A549 (cell line): ENCODE data around the gene COL12A1. TPM values are rescaled to one million over a fixed set of nuclear protein-coding genes. Genes with fewer than 3 reads are reported as not detected.
A peak's percentile ranks its signal among the peaks of the same experiment; 100 is the strongest.

Experiments used
- ATAC-seq, 2 experiments: fragments of 200-7000 bp in 1 of 2; fragments of >200 bp in 1 of 2; cut with Nextera tagmentation in 1 of 2; cut with Tn5 transposase in 1 of 2; 3 replicates each; pipeline versions ENCODE4 v1.8.0 to v1.9.1; 2018 to 2020; ENCODE audit warnings: mild to moderate bottlenecking in 1 of 2, moderate library complexity in 1 of 2
- CTCF ChIA-PET: fragments of 300-600 bp; sonication (Branson Sonifier 250); formaldehyde crosslinking; extraction: SDS; loops from one replicate; lab custom pipeline; 2021; ENCODE audit warnings: antibody characterized with exemption, inconsistent platforms; lab: Yijun Ruan, JAX
- POLR2A ChIA-PET: fragments of 350-600 bp; formaldehyde crosslinking; extraction: SDS; loops from one replicate; lab custom pipeline; 2021; ENCODE audit warnings: antibody characterized with exemption, inconsistent platforms; lab: Yijun Ruan, JAX
- DNase-seq, 2 experiments: peaks; one replicate each; pipeline versions ENCODE4 v3.0.0 to v3.0.0-alpha.2; 2011 to 2016; ENCODE audit warnings: low read depth in 1 of 2, low spot score in 1 of 2
- FAIRE-seq: peaks from 2 replicates; lab custom pipeline; 2011; peaks lifted over from hg19 to GRCh38; lab: Jason Lieb, UNC
- H3K27ac ChIP-seq, 2 experiments: fragments of >200 bp; sonication (Bioruptor Twin); formaldehyde crosslinking; 3 replicates each; pipeline ENCODE4 v1.5.1; 2016 to 2017
- H3K4me1 ChIP-seq: fragments of >200 bp; sonication (Bioruptor Twin); formaldehyde crosslinking; 3 replicates; pipeline ENCODE4 v1.6.1; 2016
- H3K4me2 ChIP-seq: fragments of >200 bp; sonication (Bioruptor Twin); formaldehyde crosslinking; 3 replicates; pipeline ENCODE4 v1.6.1; 2016
- H3K4me3 ChIP-seq: fragments of >200 bp; sonication (Bioruptor Twin); formaldehyde crosslinking; 3 replicates; pipeline ENCODE4 v1.5.1; 2016
- H3K9me3 ChIP-seq: fragments of >200 bp; sonication (Bioruptor Twin); formaldehyde crosslinking; 3 replicates; pipeline ENCODE4 v1.6.1; 2016
- BHLHE40 ChIP-seq: IDR thresholded peaks from 2 replicates; pipeline ENCODE4 v1.6.1; 2012; ENCODE audit warnings: low read depth, low read length, inconsistent platforms
- CEBPB ChIP-seq, 2 experiments: fragments of >200 bp in 1 of 2; sonication (Bioruptor Twin) in 1 of 2; formaldehyde crosslinking in 1 of 2; IDR thresholded peaks; 2 replicates each; pipeline ENCODE4 v1.6.1; 2012 to 2016
- CHD4 ChIP-seq: fragments of 200-600 bp; sonication (generic); IDR thresholded peaks from 2 replicates; pipeline ENCODE4 v1.6.1; 2016; ENCODE audit warnings: antibody characterized with exemption, mild to moderate bottlenecking, borderline replicate concordance
- ESRRA ChIP-seq: fragments of 150-350 bp; IDR thresholded peaks from 2 replicates; pipeline ENCODE4 v1.6.1; 2014; ENCODE audit warnings: mild to moderate bottlenecking, low read length, borderline replicate concordance
- FOSB ChIP-seq: fragments of 250-450 bp; sonication (Bioruptor Pico); IDR thresholded peaks from 2 replicates; pipeline ENCODE4 v1.5.0; 2020; ENCODE audit warnings: mild to moderate bottlenecking, moderate library complexity
- GATA3 ChIP-seq: IDR thresholded peaks from 2 replicates; pipeline ENCODE4 v1.6.1; 2012; ENCODE audit warnings: borderline replicate concordance
- HOXB5 ChIP-seq: fragments of 250-450 bp; sonication (Bioruptor Pico); IDR thresholded peaks from 2 replicates; pipeline ENCODE4 v1.5.0; 2020; ENCODE audit warnings: mild to moderate bottlenecking, moderate library complexity
- JUN ChIP-seq, 2 experiments: fragments of >200 bp; sonication (Bioruptor Twin); formaldehyde crosslinking; IDR thresholded peaks; 2 replicates in 1 of 2; 3 replicates in 1 of 2; pipeline ENCODE4 v1.6.1; 2016 to 2017
- JUNB ChIP-seq: fragments of >200 bp; sonication (Bioruptor Twin); formaldehyde crosslinking; IDR thresholded peaks from 2 replicates; pipeline ENCODE4 v1.6.1; 2016
- KDM1A ChIP-seq: fragments of 200-600 bp; sonication (generic); IDR thresholded peaks from 2 replicates; pipeline ENCODE4 v1.6.1; 2016; ENCODE audit warnings: low read depth, mild to moderate bottlenecking
- MAFK ChIP-seq: fragments of 450-650 bp; IDR thresholded peaks from 2 replicates; pipeline ENCODE4 v1.6.1; 2014; ENCODE audit not compliant: partially characterized antibody
- MAZ ChIP-seq: fragments of 150-350 bp; IDR thresholded peaks from 2 replicates; pipeline ENCODE4 v1.6.1; 2014; ENCODE audit warnings: antibody characterized with exemption, low read depth, low read length, borderline replicate concordance
- MYC ChIP-seq: IDR thresholded peaks from 2 replicates; pipeline ENCODE4 v1.6.1; 2012; ENCODE audit warnings: mild to moderate bottlenecking, inconsistent platforms, low read length, improper control_type of control experiment, borderline replicate concordance
- NR3C1 ChIP-seq: fragments of >200 bp; sonication (Bioruptor Twin); formaldehyde crosslinking; IDR thresholded peaks from 3 replicates; pipeline ENCODE4 v1.6.1; 2017
- PHF8 ChIP-seq: fragments of 200-600 bp; sonication (generic); IDR thresholded peaks from 2 replicates; pipeline ENCODE4 v1.6.1; 2016; ENCODE audit warnings: low read depth, mild to moderate bottlenecking, antibody characterized with exemption, moderate library complexity, borderline replicate concordance
- POLR2A ChIP-seq: IDR thresholded peaks from 2 replicates; pipeline ENCODE4 v1.6.1; 2012; ENCODE audit warnings: mild to moderate bottlenecking, low read length
- POLR2AphosphoS2 ChIP-seq: conservative IDR thresholded peaks from 2 replicates; pipeline ENCODE4 v1.6.1; 2012; ENCODE audit warnings: low read length, improper control_type of control experiment, inconsistent platforms
- RARB ChIP-seq: fragments of 250-450 bp; sonication (Bioruptor Pico); IDR thresholded peaks from 2 replicates; pipeline ENCODE4 v1.8.0; 2021; ENCODE audit warnings: mild to moderate bottlenecking, moderate library complexity
- RCOR1 ChIP-seq: fragments of 150-350 bp; IDR thresholded peaks from 2 replicates; pipeline ENCODE4 v1.6.1; 2014; ENCODE audit warnings: antibody characterized with exemption, low read length, low read depth
- RFX5 ChIP-seq: fragments of 450-650 bp; IDR thresholded peaks from 2 replicates; pipeline ENCODE4 v1.7.1; 2014; ENCODE audit warnings: antibody characterized with exemption, mild to moderate bottlenecking, moderate library complexity
- SREBF2 ChIP-seq: fragments of 450-650 bp; IDR thresholded peaks from 2 replicates; pipeline ENCODE4 v1.6.1; 2014; ENCODE audit warnings: mild to moderate bottlenecking, moderate library complexity
- TFCP2L1 ChIP-seq: fragments of 250-450 bp; sonication (Bioruptor Pico); IDR thresholded peaks from 2 replicates; pipeline ENCODE4 v1.5.0; 2021; ENCODE audit warnings: mild to moderate bottlenecking
- ZC3H11A ChIP-seq: fragments of 450-650 bp; IDR thresholded peaks from 2 replicates; pipeline ENCODE4 v1.6.1; 2014; ENCODE audit warnings: antibody characterized with exemption, mild to moderate bottlenecking
- ZNF302 ChIP-seq: fragments of 250-450 bp; sonication (Bioruptor Pico); IDR thresholded peaks from 2 replicates; pipeline ENCODE4 v1.9.0; 2021; ENCODE audit warnings: inconsistent platforms, mild to moderate bottlenecking, moderate library complexity
- ZSCAN20 ChIP-seq: fragments of 250-450 bp; sonication (Bioruptor Pico); IDR thresholded peaks from 2 replicates; pipeline ENCODE4 v1.8.0; 2022; ENCODE audit warnings: mild to moderate bottlenecking, moderate library complexity
- WGBS: methylation state at CpG from one replicate; pipeline ENCODE4 v1.1.6; 2017; ENCODE audit errors: missing lambda C conversion rate; 5-methylcytosine and 5-hydroxymethylcytosine counted together
- polyA plus RNA-seq, 4 experiments: library from polyadenylated mRNA; depleted of rRNA in 3 of 4; stranded (reverse); fragments of >200 nt; fragmentation: RNase III in 1 of 4; extraction: RNeasy Plus Mini Kit Qiagen cat#74134 plus additional on column Dnase treatment in 1 of 4; gene quantifications; 2 replicates in 3 of 4; 3 replicates in 1 of 4; pipeline ENCODE4 v1.2.3, GENCODE V29; 2011 to 2017
- TF ChIP-seq, protein P1 (sequence below): fragments of 200-600 bp; sonication (generic); IDR thresholded peaks from 2 replicates; pipeline ENCODE4 v1.6.1; 2016; ENCODE audit warnings: antibody characterized with exemption, mild to moderate bottlenecking, moderate library complexity
- TF ChIP-seq, protein P2 (sequence below): fragments of >200 bp; sonication (Bioruptor Twin); formaldehyde crosslinking; IDR thresholded peaks from 3 replicates; pipeline ENCODE4 v1.6.1; 2016
- TF ChIP-seq, protein P3 (sequence below): fragments of 150-350 bp; IDR thresholded peaks from 2 replicates; pipeline ENCODE4 v1.6.1; 2014; ENCODE audit warnings: low read depth, mild to moderate bottlenecking, low read length
- TF ChIP-seq, protein P4 (sequence below): IDR thresholded peaks from 2 replicates; pipeline ENCODE4 v1.6.1; 2012; ENCODE audit warnings: low read depth, borderline replicate concordance

Gene COL12A1
- polyA plus RNA-seq, 2 of the 4 experiments (the other 2 are of a cell fraction): 6.3 to 11.2 TPM

DNA sequence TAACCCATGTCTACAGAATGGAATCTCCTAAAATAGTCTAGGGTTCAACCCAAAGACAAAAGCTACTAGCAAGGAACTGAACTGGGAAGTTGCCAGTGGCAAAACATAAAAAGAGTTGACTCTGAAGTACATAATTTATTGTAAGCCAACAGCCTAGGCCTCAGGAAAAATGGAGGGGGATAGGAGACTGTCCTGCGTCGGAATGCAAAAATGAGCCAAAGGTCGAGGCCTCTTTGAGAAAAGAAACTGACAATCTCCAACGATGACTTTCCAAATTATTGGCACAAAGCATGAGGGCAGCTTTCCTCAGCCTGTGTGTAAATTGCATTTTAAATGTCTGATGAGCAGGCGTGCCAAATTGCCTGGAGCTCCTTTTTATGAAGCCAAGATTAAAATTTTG, 2.1 kb downstream of the COL12A1 start:
- Histone ChIP-seq H3K4me2 (peak overlapping the region; percentile 96), H3K27ac (peak overlapping the region; percentile 29 to 64; a peak in 3 of 6 replicates), H3K9me3 (no peaks in the 10 kb centered on the region), H3K4me1 (peaks cover 8% of the 10 kb centered on the region; the same call in 2 of the 3 replicates), H3K4me3 (peak overlapping the region; percentile 56; the same call in 2 of the 3 replicates)
- no peak for ATAC-seq
- POLR2A ChIA-PET: interaction anchor here (0.5 to 2.0 kb wide), 2 partner anchors 536 to 795 kb away, joined by 4 to 5 read pairs; no protein-coding TSS in a partner anchor
- WGBS: 43% methylated on average over 5 of the region's 5 CpGs
- CTCF ChIA-PET: interaction anchor here (0.7 to 10.4 kb wide), 20 partner anchors 10 to 1348 kb away, joined by 3 to 84 read pairs (median 4); no protein-coding TSS in a partner anchor
- TF ChIP-seq SREBF2 (no peak), FOSB (no peak), MAFK (no peak), GATA3 (no peak), RCOR1 (no peak), RARB (CRISPR knock-in tag) (no peak), TFCP2L1 (CRISPR knock-in tag) (no peak), MYC (no peak), JUN (IDR thresholded peaks at IDR 0.05) (no peak), HOXB5 (CRISPR knock-in tag) (no peak), PHF8 (no peak), ZSCAN20 (no peak), JUNB (no peak), MAZ (no peak), ESRRA (no peak), POLR2AphosphoS2 (no peak)
- TF ChIP-seq, protein P1, sequence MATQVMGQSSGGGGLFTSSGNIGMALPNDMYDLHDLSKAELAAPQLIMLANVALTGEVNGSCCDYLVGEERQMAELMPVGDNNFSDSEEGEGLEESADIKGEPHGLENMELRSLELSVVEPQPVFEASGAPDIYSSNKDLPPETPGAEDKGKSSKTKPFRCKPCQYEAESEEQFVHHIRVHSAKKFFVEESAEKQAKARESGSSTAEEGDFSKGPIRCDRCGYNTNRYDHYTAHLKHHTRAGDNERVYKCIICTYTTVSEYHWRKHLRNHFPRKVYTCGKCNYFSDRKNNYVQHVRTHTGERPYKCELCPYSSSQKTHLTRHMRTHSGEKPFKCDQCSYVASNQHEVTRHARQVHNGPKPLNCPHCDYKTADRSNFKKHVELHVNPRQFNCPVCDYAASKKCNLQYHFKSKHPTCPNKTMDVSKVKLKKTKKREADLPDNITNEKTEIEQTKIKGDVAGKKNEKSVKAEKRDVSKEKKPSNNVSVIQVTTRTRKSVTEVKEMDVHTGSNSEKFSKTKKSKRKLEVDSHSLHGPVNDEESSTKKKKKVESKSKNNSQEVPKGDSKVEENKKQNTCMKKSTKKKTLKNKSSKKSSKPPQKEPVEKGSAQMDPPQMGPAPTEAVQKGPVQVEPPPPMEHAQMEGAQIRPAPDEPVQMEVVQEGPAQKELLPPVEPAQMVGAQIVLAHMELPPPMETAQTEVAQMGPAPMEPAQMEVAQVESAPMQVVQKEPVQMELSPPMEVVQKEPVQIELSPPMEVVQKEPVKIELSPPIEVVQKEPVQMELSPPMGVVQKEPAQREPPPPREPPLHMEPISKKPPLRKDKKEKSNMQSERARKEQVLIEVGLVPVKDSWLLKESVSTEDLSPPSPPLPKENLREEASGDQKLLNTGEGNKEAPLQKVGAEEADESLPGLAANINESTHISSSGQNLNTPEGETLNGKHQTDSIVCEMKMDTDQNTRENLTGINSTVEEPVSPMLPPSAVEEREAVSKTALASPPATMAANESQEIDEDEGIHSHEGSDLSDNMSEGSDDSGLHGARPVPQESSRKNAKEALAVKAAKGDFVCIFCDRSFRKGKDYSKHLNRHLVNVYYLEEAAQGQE: no peak
- TF ChIP-seq, protein P2, sequence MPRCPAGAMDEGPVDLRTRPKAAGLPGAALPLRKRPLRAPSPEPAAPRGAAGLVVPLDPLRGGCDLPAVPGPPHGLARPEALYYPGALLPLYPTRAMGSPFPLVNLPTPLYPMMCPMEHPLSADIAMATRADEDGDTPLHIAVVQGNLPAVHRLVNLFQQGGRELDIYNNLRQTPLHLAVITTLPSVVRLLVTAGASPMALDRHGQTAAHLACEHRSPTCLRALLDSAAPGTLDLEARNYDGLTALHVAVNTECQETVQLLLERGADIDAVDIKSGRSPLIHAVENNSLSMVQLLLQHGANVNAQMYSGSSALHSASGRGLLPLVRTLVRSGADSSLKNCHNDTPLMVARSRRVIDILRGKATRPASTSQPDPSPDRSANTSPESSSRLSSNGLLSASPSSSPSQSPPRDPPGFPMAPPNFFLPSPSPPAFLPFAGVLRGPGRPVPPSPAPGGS: no peak
- TF ChIP-seq, protein P3, sequence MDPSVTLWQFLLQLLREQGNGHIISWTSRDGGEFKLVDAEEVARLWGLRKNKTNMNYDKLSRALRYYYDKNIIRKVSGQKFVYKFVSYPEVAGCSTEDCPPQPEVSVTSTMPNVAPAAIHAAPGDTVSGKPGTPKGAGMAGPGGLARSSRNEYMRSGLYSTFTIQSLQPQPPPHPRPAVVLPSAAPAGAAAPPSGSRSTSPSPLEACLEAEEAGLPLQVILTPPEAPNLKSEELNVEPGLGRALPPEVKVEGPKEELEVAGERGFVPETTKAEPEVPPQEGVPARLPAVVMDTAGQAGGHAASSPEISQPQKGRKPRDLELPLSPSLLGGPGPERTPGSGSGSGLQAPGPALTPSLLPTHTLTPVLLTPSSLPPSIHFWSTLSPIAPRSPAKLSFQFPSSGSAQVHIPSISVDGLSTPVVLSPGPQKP: no peak
- no peak for DNase-seq
- no peak for FAIRE-seq

DNA sequence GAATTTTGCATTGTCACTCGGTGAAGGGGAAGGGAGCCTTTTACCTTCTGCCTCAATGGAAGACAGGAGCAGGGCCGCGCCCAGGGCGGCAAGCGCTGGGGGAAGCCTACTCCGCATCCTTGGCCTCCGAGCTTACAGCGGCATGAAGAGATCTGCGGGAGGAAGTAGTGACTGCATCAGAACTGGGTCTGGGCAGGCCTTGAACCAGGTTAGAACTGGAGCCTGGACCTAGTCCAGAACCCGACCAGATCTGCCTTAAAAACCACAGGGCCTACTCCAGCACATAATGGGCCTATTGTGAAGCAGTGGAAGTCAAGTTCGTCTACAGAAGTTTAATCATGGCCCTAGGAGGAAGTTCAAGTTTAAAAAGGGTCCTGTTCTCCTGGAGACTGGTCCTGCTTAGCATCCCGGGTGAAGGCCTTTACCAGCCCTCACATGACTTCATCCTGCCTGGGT, 3.1 kb downstream of the COL12A1 start:
- TF ChIP-seq RCOR1: no peak
- no peak for TF ChIP-seq CHD4
- no peak for TF ChIP-seq NR3C1
- no peak for TF ChIP-seq CEBPB (IDR thresholded peaks at IDR 0.05)
- no peak for TF ChIP-seq SREBF2
- no peak for TF ChIP-seq RARB (CRISPR knock-in tag)
- no peak for TF ChIP-seq POLR2AphosphoS2
- TF ChIP-seq ZNF302 (CRISPR knock-in tag): no peak
- TF ChIP-seq ZC3H11A: no peak
- no peak for TF ChIP-seq POLR2A
- TF ChIP-seq BHLHE40: no peak
- TF ChIP-seq KDM1A: no peak
- TF ChIP-seq RFX5: no peak
- TF ChIP-seq, protein P4, sequence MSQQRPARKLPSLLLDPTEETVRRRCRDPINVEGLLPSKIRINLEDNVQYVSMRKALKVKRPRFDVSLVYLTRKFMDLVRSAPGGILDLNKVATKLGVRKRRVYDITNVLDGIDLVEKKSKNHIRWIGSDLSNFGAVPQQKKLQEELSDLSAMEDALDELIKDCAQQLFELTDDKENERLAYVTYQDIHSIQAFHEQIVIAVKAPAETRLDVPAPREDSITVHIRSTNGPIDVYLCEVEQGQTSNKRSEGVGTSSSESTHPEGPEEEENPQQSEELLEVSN: no peak
- ATAC-seq: no peak
- DNase-seq: no peak
- peaks cover 8% of the 10 kb centered on the region; the same call in 2 of the 3 replicates for H3K4me1 ChIP-seq
- no peaks in the 10 kb centered on the region for H3K9me3 ChIP-seq
- no peak overlapping the region for H3K4me2 ChIP-seq
- no peak for FAIRE-seq
- ChIA-PET POLR2A (no interaction called here), CTCF (interaction anchor here (0.6 to 10.4 kb wide), 7 partner anchors 9 to 1347 kb away, joined by 3 to 84 read pairs (median 6); no protein-coding TSS in a partner anchor)
- no peak overlapping the region for H3K4me3 ChIP-seq
- WGBS: 89% methylated on average over 12 of the region's 12 CpGs
- 0 out of 6 replicates have a peak overlapping the region, but pooled peaks of 1 of the 2 experiments have one; percentile 31 for H3K27ac ChIP-seq
